ENCODE results near the gene S100A5. TPM values are rescaled to one million over a fixed set of nuclear protein-coding genes. Genes with fewer than 3 reads are reported as not detected.
"Not testable (repeated sequence)": the region's sequence is repeated elsewhere in the genome, so short reads cannot be mapped to it uniquely, and the experiment has no call there.

The S100A5 gene
- total and polyA plus RNA-seq, 12 donors = not detected

- Histone ChIP-seq H3K27me3 (no peaks in the 10 kb centered on the region), H3K4me3 (no peak overlapping the region), H3K36me3 (no peaks in the 10 kb centered on the region), H3K9me3 (no peaks in the 10 kb centered on the region), H3K4me1 (peaks cover 0 to 9% (median 0%) of the 10 kb centered on the region in 9 donors), H3K27ac (no peak overlapping the region)
- WGBS, 2 donors = 44 to 55% methylated on average over 1 of the region's 1 CpG
- ATAC-seq (no peak), DNase-seq (no peak)
- intact Hi-C loops (cut with DNase I) = loop anchor here in 1 of 10 donors (5.0 kb wide), 1 partner anchor 219 kb away; no protein-coding TSS in a partner anchor
- TF ChIP-seq CTCF (IDR thresholded peaks at IDR 0.05) = no peak
These were observed 45.6 kb upstream of the S100A5 start for GRCh38 chr1:153586347-153586746.

- WGBS, 2 donors = 83 to 84% methylated on average over 1 of the region's 1 CpG
- intact Hi-C loops (cut with DNase I) = loop anchor here in 1 of 10 donors (5.0 kb wide), 1 partner anchor 218 kb away; no protein-coding TSS in a partner anchor
- H3K27me3 ChIP-seq = no peaks in the 10 kb centered on the region
These were observed 44.3 kb upstream of the S100A5 start for GRCh38 chr1:153585006-153585405.

GRCh38 chr1:153583976-153584375 lies 43.2 kb upstream of the S100A5 start:
- intact Hi-C loops (cut with DNase I) = no loop called here
- 86 to 93% methylated on average over 2 of the region's 2 CpGs for WGBS, 2 donors
- no peaks in the 10 kb centered on the region for H3K36me3 ChIP-seq
- no peak overlapping the region for H3K27ac ChIP-seq
- H3K9me3 ChIP-seq = no peaks in the 10 kb centered on the region
- ATAC-seq (no peak), DNase-seq (no peak)
- H3K27me3 ChIP-seq = no peaks in the 10 kb centered on the region
- no peak overlapping the region for H3K4me3 ChIP-seq
- peaks cover 0 to 9% (median 0%) of the 10 kb centered on the region in 9 donors for H3K4me1 ChIP-seq
- TF ChIP-seq CTCF (IDR thresholded peaks at IDR 0.05) = no peak

More at GRCh38 chr1:153585006-153585405, 44.3 kb upstream of the S100A5 start:
- DNase-seq = no peak
- ATAC-seq = no peak
- H3K27ac ChIP-seq = no peak overlapping the region
- no peak overlapping the region for H3K4me3 ChIP-seq
- H3K4me1 ChIP-seq = peaks cover 0 to 9% (median 0%) of the 10 kb centered on the region in 9 donors
- H3K36me3 ChIP-seq = no peaks in the 10 kb centered on the region
- H3K9me3 ChIP-seq = no peaks in the 10 kb centered on the region
- TF ChIP-seq CTCF (IDR thresholded peaks at IDR 0.05) = no peak

GRCh38 chr1:153583514-153583913 lies 42.8 kb upstream of the S100A5 start:
- H3K27me3 ChIP-seq; H3K4me3 ChIP-seq; H3K9me3 ChIP-seq; H3K4me1 ChIP-seq; DNase-seq; H3K36me3 ChIP-seq; ATAC-seq; intact Hi-C loops (cut with DNase I); H3K27ac ChIP-seq: not testable (repeated sequence)
- WGBS, 2 donors = 91 to 93% methylated on average over 2 to 3 of the region's 3 CpGs

- H3K4me3 ChIP-seq; H3K9me3 ChIP-seq; ATAC-seq; H3K36me3 ChIP-seq; intact Hi-C loops (cut with DNase I); H3K4me1 ChIP-seq; DNase-seq; H3K27me3 ChIP-seq; H3K27ac ChIP-seq: not testable (repeated sequence)
- WGBS, 2 donors = 91 to 96% methylated on average over 32 to 34 of the region's 34 CpGs
These were observed 42.1 kb upstream of the S100A5 start for GRCh38 chr1:153582836-153583235.

All from heart right ventricle (tissue), 16 donors.